Activated gamma-delta T cell treated with Interleukin-2 at 50 U/mL for 16 hours (primary cell): ENCODE results near the gene CHST11.

Experiments
- DNase-seq: peaks from one replicate; pipeline ENCODE4 v3.0.0-alpha.2; 2020

The CHST11 gene

GRCh38 chr12:104460973-104461698, 4.4 kb downstream of the CHST11 start:
- no peak for DNase-seq

GRCh38 chr12:104462325-104462724, 5.6 kb downstream of the CHST11 start:
- DNase-seq: no peak

GRCh38 chr12:104462931-104463339, 6.2 kb downstream of the CHST11 start:
- peak; percentile 42 for DNase-seq

GRCh38 chr12:104463368-104463767, 6.6 kb downstream of the CHST11 start:
- no peak for DNase-seq

GRCh38 chr12:104464899-104465298, 8.2 kb downstream of the CHST11 start:
- no peak for DNase-seq

GRCh38 chr12:104466709-104467345, 10.1 kb downstream of the CHST11 start:
- no peak for DNase-seq

- no peak for DNase-seq
Observed at GRCh38 chr12:104467346-104467837, 10.6 kb downstream of the CHST11 start.

GRCh38 chr12:104468371-104468770, 11.6 kb downstream of the CHST11 start:
- no peak for DNase-seq

GRCh38 chr12:104469066-104469465, 12.3 kb downstream of the CHST11 start:
- no peak for DNase-seq

GRCh38 chr12:104469523-104469922, 12.8 kb downstream of the CHST11 start:
- no peak for DNase-seq

GRCh38 chr12:104470521-104470920, 13.8 kb downstream of the CHST11 start:
- no peak for DNase-seq

- no peak for DNase-seq
Observed at GRCh38 chr12:104471336-104471735, 14.6 kb downstream of the CHST11 start.

- DNase-seq: no peak
Observed at GRCh38 chr12:104472748-104473147, 16.0 kb downstream of the CHST11 start.

- no peak for DNase-seq
Observed at GRCh38 chr12:104473374-104473983, 16.7 kb downstream of the CHST11 start.

- no peak for DNase-seq
Observed at GRCh38 chr12:104475271-104475670, 18.5 kb downstream of the CHST11 start.

GRCh38 chr12:104477510-104478390, 21.0 kb downstream of the CHST11 start:
- no peak for DNase-seq

GRCh38 chr12:104478396-104479122, 21.8 kb downstream of the CHST11 start:
- DNase-seq: no peak

- DNase-seq: no peak
Observed at GRCh38 chr12:104479123-104479662, 22.4 kb downstream of the CHST11 start.

- no peak for DNase-seq
Observed at GRCh38 chr12:104480012-104480411, 23.3 kb downstream of the CHST11 start.

- no peak for DNase-seq
Observed at GRCh38 chr12:104480826-104481440, 24.2 kb downstream of the CHST11 start.

GRCh38 chr12:104482113-104482512, 25.4 kb downstream of the CHST11 start:
- no peak for DNase-seq
